ENCODE measurements around the gene KAT6B. TPM values are rescaled to one million over a fixed set of nuclear protein-coding genes. Genes with fewer than 3 reads are reported as not detected.

The KAT6B gene
- total RNA-seq, 1 donor: 86.4 TPM

- peaks cover 15% of the 10 kb centered on the region for H3K4me1 ChIP-seq (ENCODE audit: insufficient read depth, low read length)
- no peaks in the 10 kb centered on the region for H3K27me3 ChIP-seq (ENCODE audit: insufficient read depth, low read length)
- H3K9me3 ChIP-seq (ENCODE audit: low read depth, low read length): no peaks in the 10 kb centered on the region
- H3K4me3 ChIP-seq (ENCODE audit: low read length): no peak overlapping the region
Observed at GRCh38 chr10:74973741-74974392, 147.5 kb downstream of the KAT6B start.

GRCh38 chr10:74975758-74976157 lies 149.4 kb downstream of the KAT6B start:
- Histone ChIP-seq H3K27me3 (ENCODE audit: insufficient read depth, low read length) (no peaks in the 10 kb centered on the region), H3K9me3 (ENCODE audit: low read depth, low read length) (no peaks in the 10 kb centered on the region), H3K4me3 (ENCODE audit: low read length) (no peak overlapping the region), H3K4me1 (ENCODE audit: insufficient read depth, low read length) (peaks cover 11% of the 10 kb centered on the region)

GRCh38 chr10:74976565-74976964 lies 150.2 kb downstream of the KAT6B start:
- H3K9me3 ChIP-seq (ENCODE audit: low read depth, low read length): no peaks in the 10 kb centered on the region
- H3K27me3 ChIP-seq (ENCODE audit: insufficient read depth, low read length): no peaks in the 10 kb centered on the region
- H3K4me1 ChIP-seq (ENCODE audit: insufficient read depth, low read length): peaks cover 11% of the 10 kb centered on the region
- H3K4me3 ChIP-seq (ENCODE audit: low read length): no peak overlapping the region

GRCh38 chr10:74977072-74977471 lies 150.7 kb downstream of the KAT6B start:
- no peaks in the 10 kb centered on the region for H3K9me3 ChIP-seq (ENCODE audit: low read depth, low read length)
- peaks cover 11% of the 10 kb centered on the region for H3K4me1 ChIP-seq (ENCODE audit: insufficient read depth, low read length)
- no peak overlapping the region for H3K4me3 ChIP-seq (ENCODE audit: low read length)
- no peaks in the 10 kb centered on the region for H3K27me3 ChIP-seq (ENCODE audit: insufficient read depth, low read length)

- peaks cover 11% of the 10 kb centered on the region for H3K4me1 ChIP-seq (ENCODE audit: insufficient read depth, low read length)
- H3K27me3 ChIP-seq (ENCODE audit: insufficient read depth, low read length): no peaks in the 10 kb centered on the region
- H3K9me3 ChIP-seq (ENCODE audit: low read depth, low read length): no peaks in the 10 kb centered on the region
- H3K4me3 ChIP-seq (ENCODE audit: low read length): no peak overlapping the region
Observed at GRCh38 chr10:74977913-74978847, 151.8 kb downstream of the KAT6B start.

GRCh38 chr10:74981831-74982633 lies 155.6 kb downstream of the KAT6B start:
- no peaks in the 10 kb centered on the region for H3K27me3 ChIP-seq (ENCODE audit: insufficient read depth, low read length)
- peaks cover 6% of the 10 kb centered on the region for H3K4me1 ChIP-seq (ENCODE audit: insufficient read depth, low read length)
- no peaks in the 10 kb centered on the region for H3K9me3 ChIP-seq (ENCODE audit: low read depth, low read length)
- no peak overlapping the region for H3K4me3 ChIP-seq (ENCODE audit: low read length)

DNA sequence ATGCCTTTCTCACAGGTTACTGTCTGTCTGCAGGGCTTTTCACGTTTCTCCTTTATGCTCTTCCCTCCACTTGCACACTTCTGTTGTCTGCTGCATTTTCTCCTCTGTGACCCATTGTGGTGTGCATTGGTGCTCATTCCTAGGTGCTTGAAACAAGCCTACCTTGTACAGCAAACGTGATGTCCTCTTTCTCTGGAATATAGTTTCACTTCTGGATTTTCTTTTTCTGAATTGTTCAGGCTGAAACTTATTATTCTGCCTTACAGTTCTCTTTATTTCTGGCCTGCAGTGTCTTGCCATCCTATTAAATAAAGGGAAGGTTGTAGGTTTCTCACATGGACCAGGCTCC lies 156.2 kb downstream of the KAT6B start:
- H3K4me1 ChIP-seq (ENCODE audit: insufficient read depth, low read length): peaks cover 6% of the 10 kb centered on the region
- no peak overlapping the region for H3K4me3 ChIP-seq (ENCODE audit: low read length)
- no peaks in the 10 kb centered on the region for H3K9me3 ChIP-seq (ENCODE audit: low read depth, low read length)
- H3K27me3 ChIP-seq (ENCODE audit: insufficient read depth, low read length): no peaks in the 10 kb centered on the region

- Histone ChIP-seq H3K27me3 (ENCODE audit: insufficient read depth, low read length) (no peaks in the 10 kb centered on the region), H3K4me1 (ENCODE audit: insufficient read depth, low read length) (peaks cover under 1% of the 10 kb centered on the region), H3K9me3 (ENCODE audit: low read depth, low read length) (no peaks in the 10 kb centered on the region), H3K4me3 (ENCODE audit: low read length) (no peak overlapping the region)
Observed at GRCh38 chr10:74983383-74983782, 157.0 kb downstream of the KAT6B start.

- H3K9me3 ChIP-seq (ENCODE audit: low read depth, low read length): no peaks in the 10 kb centered on the region
- H3K27me3 ChIP-seq (ENCODE audit: insufficient read depth, low read length): no peaks in the 10 kb centered on the region
- no peak overlapping the region for H3K4me3 ChIP-seq (ENCODE audit: low read length)
- no peaks in the 10 kb centered on the region for H3K4me1 ChIP-seq (ENCODE audit: insufficient read depth, low read length)
Observed at GRCh38 chr10:74987339-74988053, 161.1 kb downstream of the KAT6B start.

- Histone ChIP-seq H3K9me3 (ENCODE audit: low read depth, low read length) (no peaks in the 10 kb centered on the region), H3K4me1 (ENCODE audit: insufficient read depth, low read length) (no peaks in the 10 kb centered on the region), H3K4me3 (ENCODE audit: low read length) (no peak overlapping the region), H3K27me3 (ENCODE audit: insufficient read depth, low read length) (no peaks in the 10 kb centered on the region)
Observed at GRCh38 chr10:74988054-74988775, 161.8 kb downstream of the KAT6B start.

- no peaks in the 10 kb centered on the region for H3K9me3 ChIP-seq (ENCODE audit: low read depth, low read length)
- no peaks in the 10 kb centered on the region for H3K4me1 ChIP-seq (ENCODE audit: insufficient read depth, low read length)
- H3K4me3 ChIP-seq (ENCODE audit: low read length): no peak overlapping the region
- H3K27me3 ChIP-seq (ENCODE audit: insufficient read depth, low read length): no peaks in the 10 kb centered on the region
Observed at GRCh38 chr10:74988832-74989561, 162.6 kb downstream of the KAT6B start.

- Histone ChIP-seq H3K4me3 (ENCODE audit: low read length) (no peak overlapping the region), H3K27me3 (ENCODE audit: insufficient read depth, low read length) (no peaks in the 10 kb centered on the region), H3K4me1 (ENCODE audit: insufficient read depth, low read length) (no peaks in the 10 kb centered on the region), H3K9me3 (ENCODE audit: low read depth, low read length) (no peaks in the 10 kb centered on the region)
Observed at GRCh38 chr10:74991435-74991834, 165.0 kb downstream of the KAT6B start.

GRCh38 chr10:74992068-74992467 lies 165.7 kb downstream of the KAT6B start:
- Histone ChIP-seq H3K9me3 (ENCODE audit: low read depth, low read length) (no peaks in the 10 kb centered on the region), H3K27me3 (ENCODE audit: insufficient read depth, low read length) (no peaks in the 10 kb centered on the region), H3K4me3 (ENCODE audit: low read length) (no peak overlapping the region), H3K4me1 (ENCODE audit: insufficient read depth, low read length) (no peaks in the 10 kb centered on the region)
